Activated naive CD4-positive, alpha-beta T cell treated with anti-CD3 and anti-CD28 coated beads for 36 hours (primary cell): ENCODE measurements around the gene NAGPA. TPM values are rescaled to one million over a fixed set of nuclear protein-coding genes. Genes with fewer than 3 reads are reported as not detected.

Source experiments
- CTCF ChIA-PET: fragments of 350-600 bp; sonication (Branson Sonifier 250); formaldehyde crosslinking; loops from one replicate; lab custom pipeline; 2021; ENCODE audit warnings: antibody characterized with exemption; lab: Charles Lee
- DNase-seq: peaks from one replicate; pipeline ENCODE4 v3.0.0-alpha.2; 2020
- H3K27ac Mint-ChIP-seq: one replicate; pipeline ENCODE4 v1.8.0; 2021; ENCODE audit warnings: mild to moderate bottlenecking, mixed read lengths
- H3K27me3 Mint-ChIP-seq: one replicate; pipeline ENCODE4 v1.8.0; 2021; ENCODE audit warnings: low read depth, mixed read lengths
- H3K36me3 Mint-ChIP-seq: one replicate; pipeline ENCODE4 v1.8.0; 2021; ENCODE audit warnings: low read depth, mixed read lengths
- H3K4me1 Mint-ChIP-seq: one replicate; pipeline ENCODE4 v1.8.0; 2021; ENCODE audit warnings: low read depth, mixed read lengths
- H3K4me3 Mint-ChIP-seq: one replicate; pipeline ENCODE4 v1.8.0; 2021; ENCODE audit warnings: mild to moderate bottlenecking, moderate library complexity, mixed read lengths
- H3K9me3 Mint-ChIP-seq: one replicate; pipeline ENCODE4 v1.8.0; 2021; ENCODE audit warnings: mixed read lengths
- intact Hi-C: fragments of 100-400 bp; cut with micrococcal nuclease; formaldehyde crosslinking; loops from one replicate; pipeline ENCODE4 v1.15.1; 2023
- total RNA-seq, 2 experiments: library from RNA; stranded (reverse); gene quantifications; one replicate each; pipeline ENCODE4 v1.2.3, GENCODE V29; 2021

NAGPA gene
- total RNA-seq, 2 experiments from 2014 or later: 5.8 to 7.9 TPM

GRCh38 chr16:5071341-5071680, 37.6 kb upstream of the NAGPA start:
- H3K4me3 Mint-ChIP-seq: peak overlapping the region; percentile 97
- CTCF ChIA-PET: interaction anchor here (1.2 kb wide), 1 partner anchor 21 kb away, joined by 3 read pairs; no protein-coding TSS in a partner anchor
- H3K27ac Mint-ChIP-seq: peak overlapping the region; percentile 86
- H3K27me3 Mint-ChIP-seq: no peaks in the 10 kb centered on the region
- no peak for DNase-seq
- H3K9me3 Mint-ChIP-seq: no peaks in the 10 kb centered on the region
- H3K36me3 Mint-ChIP-seq: peaks cover 12% of the 10 kb centered on the region
- H3K4me1 Mint-ChIP-seq: peaks cover 31% of the 10 kb centered on the region
- intact Hi-C loops: loop anchor here (1.0 to 5.0 kb wide), 2 partner anchors 26 to 39 kb away; partner anchors contain the start of genes EEF2KMT and NAGPA

- intact Hi-C loops: loop anchor here (1.0 to 5.0 kb wide), 2 partner anchors 27 to 38 kb away; partner anchors contain the start of genes EEF2KMT and NAGPA
Measured at GRCh38 chr16:5070431-5071186, 36.9 kb upstream of the NAGPA start.

GRCh38 chr16:5069854-5070253, 36.1 kb upstream of the NAGPA start:
- Mint-ChIP-seq H3K27me3 (no peaks in the 10 kb centered on the region), H3K4me3 (no peak overlapping the region), H3K9me3 (no peaks in the 10 kb centered on the region), H3K27ac (no peak overlapping the region), H3K36me3 (peaks cover 4% of the 10 kb centered on the region), H3K4me1 (peaks cover 31% of the 10 kb centered on the region)
- DNase-seq: no peak
- intact Hi-C loops: loop anchor here (5.0 kb wide), 1 partner anchor 38 kb away; the partner anchor contains the start of gene NAGPA
- CTCF ChIA-PET: interaction anchor here (1.4 to 1.6 kb wide), 3 partner anchors 12 to 15 kb away, joined by 3 to 5 read pairs (median 4); no protein-coding TSS in a partner anchor

More at GRCh38 chr16:5070431-5071186, 36.9 kb upstream of the NAGPA start:
- no peaks in the 10 kb centered on the region for H3K9me3 Mint-ChIP-seq
- CTCF ChIA-PET: interaction anchor here (0.6 to 1.6 kb wide), 4 partner anchors 12 to 22 kb away, joined by 3 to 5 read pairs (median 4); no protein-coding TSS in a partner anchor
- peaks cover 31% of the 10 kb centered on the region for H3K4me1 Mint-ChIP-seq
- DNase-seq: no peak
- no peaks in the 10 kb centered on the region for H3K27me3 Mint-ChIP-seq
- H3K4me3 Mint-ChIP-seq: peak overlapping the region; percentile 97
- peak overlapping the region; percentile 86 for H3K27ac Mint-ChIP-seq
- peaks cover 9% of the 10 kb centered on the region for H3K36me3 Mint-ChIP-seq

DNA sequence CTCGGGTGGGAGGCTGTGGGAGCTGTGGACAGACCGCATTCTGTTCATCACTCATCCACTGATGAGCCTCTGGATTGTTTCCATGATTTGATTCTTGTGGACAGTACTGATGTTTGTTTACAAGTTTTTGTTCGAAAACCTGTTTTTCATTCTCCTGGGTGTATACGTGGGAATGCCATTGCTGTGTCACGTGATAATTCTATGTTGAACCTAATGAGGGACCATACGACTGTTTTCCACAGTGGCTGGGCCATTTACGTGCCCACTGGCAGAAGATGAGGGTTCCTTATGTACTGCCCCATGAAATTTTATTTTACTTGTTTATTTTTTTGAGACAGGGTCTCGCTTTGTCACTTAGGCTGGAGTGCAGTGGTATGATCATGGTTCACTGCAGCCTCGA, 35.3 kb upstream of the NAGPA start:
- Mint-ChIP-seq H3K27ac (no peak overlapping the region), H3K36me3 (peaks cover 2% of the 10 kb centered on the region), H3K4me1 (peaks cover 27% of the 10 kb centered on the region), H3K4me3 (no peak overlapping the region), H3K9me3 (no peaks in the 10 kb centered on the region), H3K27me3 (no peaks in the 10 kb centered on the region)
- no peak for DNase-seq
- CTCF ChIA-PET: interaction anchor here (0.6 to 1.5 kb wide), 2 partner anchors 13 to 235 kb away, joined by 4 to 5 read pairs; no protein-coding TSS in a partner anchor
- intact Hi-C loops: no loop called here

- H3K4me1 Mint-ChIP-seq: peaks cover 9% of the 10 kb centered on the region
- DNase-seq: no peak
- no peaks in the 10 kb centered on the region for H3K27me3 Mint-ChIP-seq
- CTCF ChIA-PET: no interaction called here
- H3K27ac Mint-ChIP-seq: no peak overlapping the region
- intact Hi-C loops: no loop called here
- no peaks in the 10 kb centered on the region for H3K36me3 Mint-ChIP-seq
- H3K4me3 Mint-ChIP-seq: no peak overlapping the region
- H3K9me3 Mint-ChIP-seq: no peaks in the 10 kb centered on the region
Measured at GRCh38 chr16:5066511-5066910, 32.8 kb upstream of the NAGPA start.

GRCh38 chr16:5065813-5066212, 32.1 kb upstream of the NAGPA start, which contains the start of gene C16orf89:
C16orf89 (minus strand) TSS chr16:5065956; CDS start chr16:5065908, 48 bp downstream.
- peaks cover 2% of the 10 kb centered on the region for H3K4me1 Mint-ChIP-seq
- CTCF ChIA-PET: no interaction called here
- intact Hi-C loops: no loop called here
- no peak for DNase-seq
- H3K27me3 Mint-ChIP-seq: no peaks in the 10 kb centered on the region
- no peaks in the 10 kb centered on the region for H3K36me3 Mint-ChIP-seq
- no peak within 1 kb of the TSS for H3K27ac Mint-ChIP-seq
- no peaks in the 10 kb centered on the region for H3K9me3 Mint-ChIP-seq
- H3K4me3 Mint-ChIP-seq: no peak within 1 kb of the TSS

GRCh38 chr16:5065326-5065725, 31.6 kb upstream of the NAGPA start:
- H3K27me3 Mint-ChIP-seq: no peaks in the 10 kb centered on the region
- H3K4me3 Mint-ChIP-seq: no peak overlapping the region
- H3K9me3 Mint-ChIP-seq: no peaks in the 10 kb centered on the region
- no peaks in the 10 kb centered on the region for H3K4me1 Mint-ChIP-seq
- CTCF ChIA-PET: no interaction called here
- H3K36me3 Mint-ChIP-seq: no peaks in the 10 kb centered on the region
- no peak for DNase-seq
- intact Hi-C loops: no loop called here
- no peak overlapping the region for H3K27ac Mint-ChIP-seq

GRCh38 chr16:5064915-5065314, 31.2 kb upstream of the NAGPA start:
- H3K4me1 Mint-ChIP-seq: no peaks in the 10 kb centered on the region
- H3K9me3 Mint-ChIP-seq: no peaks in the 10 kb centered on the region
- H3K36me3 Mint-ChIP-seq: no peaks in the 10 kb centered on the region
- CTCF ChIA-PET: no interaction called here
- intact Hi-C loops: no loop called here
- no peaks in the 10 kb centered on the region for H3K27me3 Mint-ChIP-seq
- DNase-seq: no peak
- no peak overlapping the region for H3K4me3 Mint-ChIP-seq
- no peak overlapping the region for H3K27ac Mint-ChIP-seq

DNA sequence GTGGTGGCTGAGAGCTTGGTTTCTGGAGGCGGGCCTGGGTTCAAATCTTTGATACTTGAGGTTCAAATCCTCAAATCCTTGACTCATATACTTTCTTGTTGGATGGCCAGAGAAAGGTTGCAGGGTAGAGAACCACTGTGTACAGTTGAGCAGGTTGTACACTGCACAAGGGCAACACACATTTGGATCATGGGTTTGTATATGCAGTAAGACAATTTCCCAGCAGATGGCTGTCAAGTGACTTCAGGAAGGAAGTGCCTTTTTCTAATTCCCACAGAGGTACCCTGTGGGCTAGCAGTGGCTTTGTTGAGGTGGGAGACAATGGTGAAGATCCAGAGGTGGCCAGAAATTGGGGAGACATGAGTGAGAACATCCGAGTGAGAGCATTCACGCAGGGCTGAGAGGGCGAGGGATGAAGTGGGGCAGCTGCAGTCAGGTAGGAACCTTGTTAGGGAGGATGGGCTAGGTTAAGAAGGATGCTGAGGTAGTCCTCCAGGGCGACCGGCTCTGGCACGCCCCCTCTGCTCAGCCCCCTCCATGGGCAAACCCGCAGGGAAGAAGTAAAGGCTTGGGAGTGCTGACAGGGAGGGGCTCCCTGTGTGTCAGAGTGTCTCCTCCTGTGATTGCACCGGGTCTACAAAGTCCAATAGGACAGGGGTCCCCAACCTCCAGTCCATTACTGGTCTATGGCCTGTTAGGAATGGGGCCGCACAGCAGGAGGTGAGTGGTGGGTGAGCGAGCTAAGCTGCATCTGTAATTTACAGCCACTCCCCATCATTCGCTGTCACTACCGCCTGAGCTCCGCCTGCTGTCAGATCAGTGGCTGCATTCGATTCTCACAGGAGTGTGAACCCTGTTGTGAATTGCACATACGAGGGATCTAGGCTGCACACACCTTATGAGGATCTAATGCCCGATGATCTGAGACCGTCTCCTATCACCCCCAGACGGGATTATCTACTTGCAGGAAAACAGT, 29.3 kb upstream of the NAGPA start:
- Mint-ChIP-seq H3K36me3 (no peaks in the 10 kb centered on the region), H3K4me1 (no peaks in the 10 kb centered on the region), H3K27me3 (no peaks in the 10 kb centered on the region), H3K4me3 (no peak overlapping the region), H3K27ac (no peak overlapping the region), H3K9me3 (no peaks in the 10 kb centered on the region)
- CTCF ChIA-PET: interaction anchor here (0.6 kb wide), 1 partner anchor 470 kb away, joined by 5 read pairs; no protein-coding TSS in a partner anchor
- no peak for DNase-seq
- intact Hi-C loops: no loop called here

DNA sequence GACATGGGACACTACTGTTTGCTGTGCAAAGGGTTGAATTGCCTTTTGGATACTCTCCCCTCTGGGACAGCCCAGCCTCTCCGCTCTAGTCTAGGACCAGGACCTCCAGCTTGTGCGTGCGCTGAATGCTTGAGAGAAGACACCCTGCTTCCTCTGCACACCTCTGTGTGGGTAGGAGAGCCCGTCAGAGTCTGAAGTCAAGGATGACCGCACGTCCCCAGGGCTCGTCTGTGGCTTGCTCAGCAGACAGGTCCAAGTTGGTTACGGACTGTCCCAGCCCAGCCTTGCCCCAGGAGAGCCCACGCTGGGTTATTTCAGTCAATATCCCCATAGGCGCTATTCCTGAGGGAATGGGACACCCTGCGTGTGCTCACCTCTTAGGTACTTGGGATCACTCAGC, 28.3 kb upstream of the NAGPA start:
- Mint-ChIP-seq H3K4me3 (no peak overlapping the region), H3K9me3 (no peaks in the 10 kb centered on the region), H3K27ac (no peak overlapping the region), H3K27me3 (no peaks in the 10 kb centered on the region), H3K36me3 (no peaks in the 10 kb centered on the region), H3K4me1 (no peaks in the 10 kb centered on the region)
- CTCF ChIA-PET: interaction anchor here (0.6 kb wide), 2 partner anchors 21 to 468 kb away, joined by 3 to 5 read pairs; no protein-coding TSS in a partner anchor
- no peak for DNase-seq
- intact Hi-C loops: no loop called here

DNA sequence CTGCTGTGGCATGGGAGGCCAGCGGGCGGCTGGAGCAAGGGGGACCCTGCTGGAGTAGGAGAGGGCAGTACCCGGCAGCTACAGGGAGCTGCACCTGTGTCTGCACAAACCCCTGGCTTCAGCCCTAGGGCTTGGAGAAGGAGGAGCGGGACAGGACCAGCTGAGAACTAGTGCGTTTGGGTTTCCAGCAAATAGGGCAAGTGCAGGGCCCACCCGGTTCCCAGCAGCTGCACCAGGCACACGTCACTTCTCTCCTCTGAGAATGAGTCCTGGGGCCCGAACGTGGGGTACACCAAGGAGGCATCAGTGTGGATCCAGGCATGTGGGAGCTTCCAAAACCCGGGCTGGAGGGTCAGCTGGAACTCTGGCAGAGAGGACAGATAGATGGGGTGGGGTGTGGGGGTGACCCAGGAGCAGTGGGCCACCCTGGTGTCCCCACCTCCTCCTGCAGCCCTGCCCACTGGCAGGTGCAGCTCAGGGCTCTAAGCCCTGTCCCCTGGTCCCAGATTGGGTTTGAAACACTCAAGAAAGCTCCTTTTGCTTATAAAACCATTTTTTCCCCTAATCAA, 26.4 kb upstream of the NAGPA start:
- no peaks in the 10 kb centered on the region for H3K27me3 Mint-ChIP-seq
- H3K9me3 Mint-ChIP-seq: no peaks in the 10 kb centered on the region
- H3K27ac Mint-ChIP-seq: no peak overlapping the region
- intact Hi-C loops: no loop called here
- peaks cover 2% of the 10 kb centered on the region for H3K4me1 Mint-ChIP-seq
- no peaks in the 10 kb centered on the region for H3K36me3 Mint-ChIP-seq
- CTCF ChIA-PET: interaction anchor here (0.6 to 0.9 kb wide), 2 partner anchors 23 to 26 kb away, joined by 3 read pairs; no protein-coding TSS in a partner anchor
- DNase-seq: no peak
- no peak overlapping the region for H3K4me3 Mint-ChIP-seq
